ENCODE results near the gene AKT1. TPM values are rescaled to one million over a fixed set of nuclear protein-coding genes. Genes with fewer than 3 reads are reported as not detected.
A peak's percentile ranks its signal among the peaks of the same experiment; 100 is the strongest.

AKT1 gene
- total and polyA plus RNA-seq, 2 experiments from 2014 or later, result 19.2 to 78.7 TPM

GRCh38 chr14:104752735-104753527 is 42.6 kb downstream of the AKT1 start, which contains the start of gene SIVA1:
Gene SIVA1, plus strand, starts transcription at chr14:104753147. Its CDS starts 55 bp downstream, at chr14:104753202.
- Mint-ChIP-seq H3K9me3 (peaks cover 27% of the 10 kb centered on the region), H3K27ac (peak within 1 kb of the TSS; percentile 94)
- H2AFZ ChIP-seq, result peak within 1 kb of the TSS; percentile 91; the same call in 1 of the 2 replicates

GRCh38 chr14:104752423-104752734 is 43.2 kb downstream of the AKT1 start:
- Histone ChIP-seq H3K4me1 (ENCODE audit: insufficient read depth) (peaks cover 6% of the 10 kb centered on the region; the same call in 1 of the 2 replicates), H3K4me3 (peak overlapping the region; percentile 93), H3K36me3 (ENCODE audit: insufficient read depth) (peaks cover 5% of the 10 kb centered on the region; the same call in 1 of the 2 replicates), H3K79me2 (replicated peaks; ENCODE audit: insufficient read depth) (peaks cover 32% of the 10 kb centered on the region), H3K9me2 (ENCODE audit: insufficient read depth) (no peaks in the 10 kb centered on the region), H3F3A (replicated peaks; ENCODE audit: low read depth) (no peaks in the 10 kb centered on the region), H2AFZ (peak overlapping the region; percentile 91; the same call in 1 of the 2 replicates), H4K20me1 (replicated peaks; ENCODE audit: insufficient read depth) (peaks cover 11% of the 10 kb centered on the region), H3K4me2 (peak overlapping the region; percentile 64), H3K27ac (ENCODE audit: low read depth) (peak overlapping the region; percentile 56; the same call in 1 of the 2 replicates), H3K27me3 (ENCODE audit: insufficient read depth) (no peaks in the 10 kb centered on the region)
- DNase-seq (ENCODE audit: low spot score) (no peak), ATAC-seq (peak; percentile 83)
- Mint-ChIP-seq H3K27ac (peak overlapping the region; percentile 59; the same call in 1 of the 2 replicates), H3K4me1 (peaks cover 17% of the 10 kb centered on the region), H3K9me3 (peaks cover 27% of the 10 kb centered on the region), H3K4me3 (peak overlapping the region; percentile 86), H3K27me3 (ENCODE audit: insufficient read depth, low read depth, poor library complexity) (peaks cover 28% of the 10 kb centered on the region), H3K36me3 (ENCODE audit: low read depth) (peaks cover 49% of the 10 kb centered on the region)
- TF ChIP-seq REST (IDR thresholded peaks at IDR 0.05; ENCODE audit: unreplicated experiment) (no peak), POLR2AphosphoS5 (IDR thresholded peaks at IDR 0.05; ENCODE audit: low read depth) (no peak), EZH2phosphoT487 (IDR thresholded peaks at IDR 0.05; ENCODE audit: unreplicated experiment) (no peak), ZNF462 (CRISPR knock-in tag; IDR thresholded peaks at IDR 0.05) (no peak)

More at GRCh38 chr14:104752735-104753527, 42.6 kb downstream of the AKT1 start, which contains the start of gene SIVA1:
- H3K27me3 ChIP-seq (ENCODE audit: insufficient read depth), result no peaks in the 10 kb centered on the region
- no peaks in the 10 kb centered on the region for H3F3A ChIP-seq (replicated peaks; ENCODE audit: low read depth)
- peak; percentile 100 for DNase-seq (ENCODE audit: low spot score)
- TF ChIP-seq NANOG (IDR thresholded peaks at IDR 0.05; ENCODE audit: borderline replicate concordance) (no peak), POLR2AphosphoS5 (IDR thresholded peaks at IDR 0.05; ENCODE audit: low read depth) (peak; percentile 93), CREB1 (CRISPR knock-in tag; IDR thresholded peaks at IDR 0.05; ENCODE audit: low read depth) (peak; percentile 100)
- H3K36me3 ChIP-seq (ENCODE audit: insufficient read depth), result peaks cover 5% of the 10 kb centered on the region; the same call in 1 of the 2 replicates
- peaks cover 6% of the 10 kb centered on the region; the same call in 1 of the 2 replicates for H3K4me1 ChIP-seq (ENCODE audit: insufficient read depth)
- peak; percentile 92 for ATAC-seq
- H3K4me3 ChIP-seq, result peak within 1 kb of the TSS; percentile 93
- peak within 1 kb of the TSS; percentile 99 for H3K4me2 ChIP-seq
- peaks cover 51% of the 10 kb centered on the region for H3K36me3 Mint-ChIP-seq (ENCODE audit: low read depth)
- H3K27ac ChIP-seq (ENCODE audit: low read depth), result peak within 1 kb of the TSS; percentile 86; the same call in 1 of the 2 replicates
- H4K20me1 ChIP-seq (replicated peaks; ENCODE audit: insufficient read depth), result peaks cover 11% of the 10 kb centered on the region
- H3K4me3 Mint-ChIP-seq, result peak within 1 kb of the TSS; percentile 86
- peaks cover 33% of the 10 kb centered on the region for H3K79me2 ChIP-seq (replicated peaks; ENCODE audit: insufficient read depth)
- peaks cover 26% of the 10 kb centered on the region for H3K27me3 Mint-ChIP-seq (ENCODE audit: insufficient read depth, low read depth, poor library complexity)
- no peaks in the 10 kb centered on the region for H3K9me2 ChIP-seq (ENCODE audit: insufficient read depth)
- peaks cover 17% of the 10 kb centered on the region for H3K4me1 Mint-ChIP-seq

All from GM23338 (cell line).